Memory B cell (primary cell): ENCODE data around the gene SYCP2L.
"Not testable (repeated sequence)": the region's sequence is repeated elsewhere in the genome, so short reads cannot be mapped to it uniquely, and the experiment has no call there.

Experiments used
- ATAC-seq: fragments of 150-1000 bp; cut with Tn5 transposase; 2 replicates; pipeline ENCODE4 v1.10.0; 2021; ENCODE audit warnings: low read depth, mild to moderate bottlenecking, moderate library complexity
- DNase-seq, 2 donors: peaks; one replicate each; pipeline ENCODE4 v3.0.0; 2022; ENCODE audit warnings: low spot score in 2 of 2
- H3K27ac Mint-ChIP-seq: one replicate; pipeline ENCODE4 v1.8.0; 2022; ENCODE audit warnings: mild to moderate bottlenecking, moderate library complexity, mixed read lengths
- H3K27me3 Mint-ChIP-seq: one replicate; pipeline ENCODE4 v1.8.0; 2022; ENCODE audit warnings: mixed read lengths
- H3K36me3 Mint-ChIP-seq: one replicate; pipeline ENCODE4 v1.8.0; 2022; ENCODE audit warnings: mild to moderate bottlenecking, mixed read lengths
- H3K4me1 Mint-ChIP-seq: one replicate; pipeline ENCODE4 v1.8.0; 2022; ENCODE audit warnings: mixed read lengths
- H3K4me3 Mint-ChIP-seq: one replicate; pipeline ENCODE4 v1.8.0; 2022; ENCODE audit warnings: mild to moderate bottlenecking, moderate library complexity, mixed read lengths
- H3K9me3 Mint-ChIP-seq: one replicate; pipeline ENCODE4 v1.8.0; 2022; ENCODE audit warnings: mixed read lengths

Gene SYCP2L

GRCh38 chr6:10981409-10981808 lies 94.6 kb downstream of the SYCP2L start:
- no peaks in the 10 kb centered on the region for H3K36me3 Mint-ChIP-seq
- H3K4me1 Mint-ChIP-seq, result no peaks in the 10 kb centered on the region
- no peak overlapping the region for H3K27ac Mint-ChIP-seq
- no peak overlapping the region for H3K4me3 Mint-ChIP-seq
- peaks cover 2% of the 10 kb centered on the region for H3K9me3 Mint-ChIP-seq
- DNase-seq (no peak), ATAC-seq (no peak)
- H3K27me3 Mint-ChIP-seq, result peaks cover 9% of the 10 kb centered on the region

GRCh38 chr6:10984959-10985358 lies 98.1 kb downstream of the SYCP2L start:
- not testable (repeated sequence) for H3K4me3 Mint-ChIP-seq, H3K36me3 Mint-ChIP-seq, H3K9me3 Mint-ChIP-seq, ATAC-seq, DNase-seq, H3K27me3 Mint-ChIP-seq, H3K27ac Mint-ChIP-seq, H3K4me1 Mint-ChIP-seq

- no peak overlapping the region for H3K27ac Mint-ChIP-seq
- DNase-seq (no peak), ATAC-seq (no peak)
- H3K4me3 Mint-ChIP-seq, result no peak overlapping the region
- peaks cover 2% of the 10 kb centered on the region for H3K36me3 Mint-ChIP-seq
- H3K27me3 Mint-ChIP-seq, result peaks cover 4% of the 10 kb centered on the region
- no peaks in the 10 kb centered on the region for H3K4me1 Mint-ChIP-seq
- H3K9me3 Mint-ChIP-seq, result peaks cover 3% of the 10 kb centered on the region
These were observed 102.7 kb downstream of the SYCP2L start for GRCh38 chr6:10989587-10989986.

GRCh38 chr6:10991115-10991514 lies 104.3 kb downstream of the SYCP2L start:
- no peak for ATAC-seq
- Mint-ChIP-seq H3K36me3 (peaks cover 2% of the 10 kb centered on the region), H3K4me1 (no peaks in the 10 kb centered on the region), H3K27ac (no peak overlapping the region), H3K4me3 (no peak overlapping the region), H3K9me3 (peaks cover 3% of the 10 kb centered on the region), H3K27me3 (peaks cover 4% of the 10 kb centered on the region)
- no peak for DNase-seq

GRCh38 chr6:10993896-10994295 lies 107.0 kb downstream of the SYCP2L start:
- H3K27ac Mint-ChIP-seq, result no peak overlapping the region
- H3K27me3 Mint-ChIP-seq, result peaks cover 2% of the 10 kb centered on the region
- no peak for DNase-seq
- H3K4me3 Mint-ChIP-seq, result no peak overlapping the region
- H3K36me3 Mint-ChIP-seq, result no peaks in the 10 kb centered on the region
- H3K4me1 Mint-ChIP-seq, result no peaks in the 10 kb centered on the region
- H3K9me3 Mint-ChIP-seq, result no peaks in the 10 kb centered on the region
- no peak for ATAC-seq

- peaks cover 7% of the 10 kb centered on the region for H3K27me3 Mint-ChIP-seq
These were observed 108.4 kb downstream of the SYCP2L start for GRCh38 chr6:10995114-10995707.

GRCh38 chr6:10999994-11000393 lies 113.1 kb downstream of the SYCP2L start:
- DNase-seq (no peak), ATAC-seq (no peak)
- Mint-ChIP-seq H3K4me1 (no peaks in the 10 kb centered on the region), H3K27ac (no peak overlapping the region), H3K36me3 (no peaks in the 10 kb centered on the region), H3K4me3 (no peak overlapping the region), H3K9me3 (no peaks in the 10 kb centered on the region), H3K27me3 (peaks cover 11% of the 10 kb centered on the region)

More at GRCh38 chr6:10995114-10995707, 108.4 kb downstream of the SYCP2L start:
- Mint-ChIP-seq H3K36me3 (no peaks in the 10 kb centered on the region), H3K27ac (no peak overlapping the region), H3K4me3 (no peak overlapping the region), H3K9me3 (no peaks in the 10 kb centered on the region), H3K4me1 (no peaks in the 10 kb centered on the region)
- no peak for ATAC-seq
- DNase-seq, result no peak

GRCh38 chr6:11002176-11002575 lies 115.3 kb downstream of the SYCP2L start:
- ATAC-seq, result no peak
- no peak overlapping the region for H3K27ac Mint-ChIP-seq
- peaks cover 11% of the 10 kb centered on the region for H3K27me3 Mint-ChIP-seq
- H3K36me3 Mint-ChIP-seq, result no peaks in the 10 kb centered on the region
- no peak overlapping the region for H3K4me3 Mint-ChIP-seq
- H3K4me1 Mint-ChIP-seq, result no peaks in the 10 kb centered on the region
- H3K9me3 Mint-ChIP-seq, result no peaks in the 10 kb centered on the region
- DNase-seq, result no peak

- not testable (repeated sequence) for ATAC-seq, H3K36me3 Mint-ChIP-seq, H3K27ac Mint-ChIP-seq, DNase-seq, H3K4me3 Mint-ChIP-seq, H3K9me3 Mint-ChIP-seq, H3K4me1 Mint-ChIP-seq
- peaks cover 14% of the 10 kb centered on the region for H3K27me3 Mint-ChIP-seq
These were observed 116.4 kb downstream of the SYCP2L start for GRCh38 chr6:11003297-11003696.

- Mint-ChIP-seq H3K9me3 (no peaks in the 10 kb centered on the region), H3K27ac (no peak overlapping the region), H3K27me3 (peaks cover 14% of the 10 kb centered on the region), H3K4me3 (no peak overlapping the region), H3K36me3 (no peaks in the 10 kb centered on the region), H3K4me1 (no peaks in the 10 kb centered on the region)
- ATAC-seq (no peak), DNase-seq (no peak)
These were observed 119.2 kb downstream of the SYCP2L start for GRCh38 chr6:11006061-11006460.

- no peak overlapping the region for H3K4me3 Mint-ChIP-seq
- H3K27me3 Mint-ChIP-seq, result peaks cover 16% of the 10 kb centered on the region
- no peaks in the 10 kb centered on the region for H3K36me3 Mint-ChIP-seq
- ATAC-seq (no peak), DNase-seq (no peak)
- no peaks in the 10 kb centered on the region for H3K9me3 Mint-ChIP-seq
- no peaks in the 10 kb centered on the region for H3K4me1 Mint-ChIP-seq
- H3K27ac Mint-ChIP-seq, result no peak overlapping the region
These were observed 121.1 kb downstream of the SYCP2L start for GRCh38 chr6:11007715-11008608.

- Mint-ChIP-seq H3K27ac (no peak overlapping the region), H3K4me3 (no peak overlapping the region), H3K4me1 (no peaks in the 10 kb centered on the region), H3K36me3 (no peaks in the 10 kb centered on the region), H3K9me3 (no peaks in the 10 kb centered on the region), H3K27me3 (peaks cover 17% of the 10 kb centered on the region)
- no peak for ATAC-seq
- no peak for DNase-seq
These were observed 122.0 kb downstream of the SYCP2L start for GRCh38 chr6:11008821-11009220.

GRCh38 chr6:11009353-11009752 lies 122.5 kb downstream of the SYCP2L start:
- peaks cover 18% of the 10 kb centered on the region for H3K27me3 Mint-ChIP-seq
- H3K36me3 Mint-ChIP-seq, result no peaks in the 10 kb centered on the region
- H3K4me1 Mint-ChIP-seq, result no peaks in the 10 kb centered on the region
- H3K27ac Mint-ChIP-seq, result no peak overlapping the region
- H3K9me3 Mint-ChIP-seq, result no peaks in the 10 kb centered on the region
- DNase-seq, result no peak
- H3K4me3 Mint-ChIP-seq, result no peak overlapping the region
- no peak for ATAC-seq

GRCh38 chr6:11011787-11012234 lies 125.0 kb downstream of the SYCP2L start:
- Mint-ChIP-seq H3K36me3 (no peaks in the 10 kb centered on the region), H3K27me3 (peaks cover 21% of the 10 kb centered on the region), H3K4me1 (no peaks in the 10 kb centered on the region), H3K9me3 (no peaks in the 10 kb centered on the region), H3K4me3 (no peak overlapping the region), H3K27ac (no peak overlapping the region)
- DNase-seq, result no peak
- no peak for ATAC-seq
